Left colon (tissue), 2 donors: Measurements from ENCODE around the gene SLC9A9. TPM values are rescaled to one million over a fixed set of nuclear protein-coding genes. Genes with fewer than 3 reads are reported as not detected.
A peak's percentile ranks its signal among the peaks of the same experiment; 100 is the strongest.
"Not testable (repeated sequence)": the region's sequence is repeated elsewhere in the genome, so short reads cannot be mapped to it uniquely, and the experiment has no call there.

Experiments
- ATAC-seq: fragments of 200-7000 bp; cut with Tn5 transposase; one replicate; pipeline ENCODE4 v1.9.1; 2020; ENCODE audit warnings: mild to moderate bottlenecking, moderate library complexity
- DNase-seq, 2 donors: peaks; one replicate each; pipeline ENCODE4 v3.0.0-alpha.2; 2020
- intact Hi-C, 2 donors: fragments of 100-400 bp; cut with DNase I in 1 of 2; cut with micrococcal nuclease in 1 of 2; formaldehyde crosslinking; loops; one replicate each; pipeline versions ENCODE4 v1.11.2 to v1.14.0; 2022; cut with DNase I, micrococcal nuclease
- total RNA-seq, 2 donors: library from RNA; stranded (reverse); fragmentation: NEBNext Ultra II Directional; extraction: Animal tissue kit (Norgen Biotek cat#: 25700); gene quantifications; one replicate each; pipeline ENCODE4 v1.2.1, GENCODE V29; 2021
- donor health status: DM: no; HTN: no; CAD: no.
- donor health status: DM: yes; HTN: yes; CAD: no.

SLC9A9 gene
- total RNA-seq, 2 donors from 2014 or later = 2.7 to 7.4 TPM

- DNase-seq (no peak), ATAC-seq (no peak)
- intact Hi-C loops = no loop called here
These were observed 285.5 kb downstream of the SLC9A9 start for GRCh38 chr3:143562789-143563188.

GRCh38 chr3:143559296-143559695 lies 289.0 kb downstream of the SLC9A9 start:
- ATAC-seq (no peak), DNase-seq (no peak)
- intact Hi-C loops = no loop called here

- intact Hi-C loops = no loop called here
- DNase-seq (no peak), ATAC-seq (peak; percentile 54)
These were observed 295.4 kb downstream of the SLC9A9 start for GRCh38 chr3:143552851-143553250.

GRCh38 chr3:143551761-143552160 lies 296.5 kb downstream of the SLC9A9 start:
- intact Hi-C loops = no loop called here
- ATAC-seq (no peak), DNase-seq (no peak)

GRCh38 chr3:143548861-143549497 lies 299.3 kb downstream of the SLC9A9 start:
- no peak for ATAC-seq
- intact Hi-C loops = no loop called here
- no peak for DNase-seq

- no peak for DNase-seq
- intact Hi-C loops = no loop called here
- no peak for ATAC-seq
These were observed 299.9 kb downstream of the SLC9A9 start for GRCh38 chr3:143548393-143548792.

GRCh38 chr3:143538577-143538981 lies 309.7 kb downstream of the SLC9A9 start:
- no peak for DNase-seq
- ATAC-seq = no peak
- intact Hi-C loops = no loop called here

GRCh38 chr3:143538061-143538460 lies 310.2 kb downstream of the SLC9A9 start:
- ATAC-seq = no peak
- intact Hi-C loops = no loop called here
- no peak for DNase-seq

- ATAC-seq = no peak
- intact Hi-C loops = no loop called here
- no peak for DNase-seq
These were observed 311.3 kb downstream of the SLC9A9 start for GRCh38 chr3:143536817-143537535.

- no peak for DNase-seq
- intact Hi-C loops = no loop called here
These were observed 312.1 kb downstream of the SLC9A9 start for GRCh38 chr3:143535994-143536784.

GRCh38 chr3:143533391-143533790 lies 314.9 kb downstream of the SLC9A9 start:
- no peak for ATAC-seq
- intact Hi-C loops = no loop called here
- no peak for DNase-seq

More at GRCh38 chr3:143535994-143536784, 312.1 kb downstream of the SLC9A9 start:
- ATAC-seq = no peak

- no peak for ATAC-seq
- DNase-seq = no peak
- intact Hi-C loops = no loop called here
These were observed 316.2 kb downstream of the SLC9A9 start for GRCh38 chr3:143532091-143532490.

GRCh38 chr3:143531101-143531500 lies 317.2 kb downstream of the SLC9A9 start:
- intact Hi-C loops = no loop called here
- DNase-seq (no peak), ATAC-seq (no peak)

- intact Hi-C loops = no loop called here
- DNase-seq (no peak), ATAC-seq (no peak)
These were observed 318.5 kb downstream of the SLC9A9 start for GRCh38 chr3:143529798-143530197.

GRCh38 chr3:143529018-143529478 lies 319.2 kb downstream of the SLC9A9 start:
- intact Hi-C loops = no loop called here
- ATAC-seq (no peak), DNase-seq (no peak)

- ATAC-seq = no peak
- intact Hi-C loops = no loop called here
- DNase-seq = no peak
These were observed 322.2 kb downstream of the SLC9A9 start for GRCh38 chr3:143526011-143526545.

- DNase-seq (no peak), ATAC-seq (no peak)
- intact Hi-C loops = no loop called here
These were observed 322.9 kb downstream of the SLC9A9 start for GRCh38 chr3:143525408-143525807.

- DNase-seq (no peak), ATAC-seq (no peak)
- intact Hi-C loops = no loop called here
These were observed 326.5 kb downstream of the SLC9A9 start for GRCh38 chr3:143521803-143522202.

GRCh38 chr3:143517131-143517530 lies 331.1 kb downstream of the SLC9A9 start:
- ATAC-seq, intact Hi-C loops, DNase-seq: not testable (repeated sequence)
